Left colon (tissue), 2 donors: ENCODE measurements around the gene THTPA. TPM values are rescaled to one million over a fixed set of nuclear protein-coding genes. Genes with fewer than 3 reads are reported as not detected.
"Not testable (repeated sequence)": the region's sequence is repeated elsewhere in the genome, so short reads cannot be mapped to it uniquely, and the experiment has no call there.

ENCODE experiments used
- ATAC-seq: fragments of 200-7000 bp; cut with Tn5 transposase; one replicate; pipeline ENCODE4 v1.9.1; 2020; ENCODE audit warnings: mild to moderate bottlenecking, moderate library complexity
- DNase-seq, 2 donors: peaks; one replicate each; pipeline ENCODE4 v3.0.0-alpha.2; 2020
- intact Hi-C, 2 donors: fragments of 100-400 bp; cut with DNase I in 1 of 2; cut with micrococcal nuclease in 1 of 2; formaldehyde crosslinking; loops; one replicate each; pipeline versions ENCODE4 v1.11.2 to v1.14.0; 2022; cut with DNase I, micrococcal nuclease
- total RNA-seq, 2 donors: library from RNA; stranded (reverse); fragmentation: NEBNext Ultra II Directional; extraction: Animal tissue kit (Norgen Biotek cat#: 25700); gene quantifications; one replicate each; pipeline ENCODE4 v1.2.1, GENCODE V29; 2021
- donor health status: DM: no; HTN: no; CAD: no.
- donor health status: DM: yes; HTN: yes; CAD: no.

The THTPA gene
- total RNA-seq, 2 donors from 2014 or later, result 15.7 to 16.6 TPM

DNA sequence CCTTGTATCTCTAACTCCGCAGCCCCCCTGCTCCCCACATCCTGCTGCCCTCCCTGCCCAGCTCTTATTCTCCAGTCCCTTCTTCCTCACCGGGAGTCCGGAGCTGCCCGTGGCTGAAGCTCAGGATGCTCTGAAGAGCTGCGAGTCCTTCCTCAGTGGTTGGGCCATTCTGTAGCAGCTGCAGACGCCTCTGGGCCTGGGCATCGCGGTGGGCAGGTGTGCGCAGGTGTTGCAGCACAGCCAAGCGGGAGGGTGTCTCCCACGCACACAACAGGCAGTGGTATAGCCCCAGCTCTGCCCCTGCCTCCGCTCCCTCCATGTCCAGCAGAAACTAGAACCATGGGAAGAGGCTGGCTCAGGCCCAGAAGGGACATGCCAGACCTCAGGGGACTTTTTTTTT is 24.7 kb upstream of the THTPA start:
- ATAC-seq, result no peak

DNA sequence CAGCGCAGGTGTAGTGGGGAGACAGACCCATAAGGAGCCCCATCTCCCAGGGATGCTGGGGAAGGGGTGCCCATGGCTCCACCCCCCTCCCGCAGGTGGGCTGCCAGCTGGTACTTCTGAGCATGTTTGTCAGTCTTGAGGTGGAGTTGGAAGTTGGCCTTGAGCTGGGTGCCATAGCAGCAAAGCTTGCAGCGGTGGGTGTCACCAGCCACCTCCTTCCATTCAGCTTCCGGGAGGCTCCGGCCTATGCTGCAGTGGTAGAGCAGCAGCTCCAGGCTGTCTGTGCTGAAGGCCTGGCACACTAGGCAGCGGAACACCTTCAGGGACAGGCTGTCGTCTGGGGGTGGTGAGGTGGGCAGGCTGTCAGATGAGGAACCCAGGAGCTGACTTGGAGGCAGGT is 23.4 kb upstream of the THTPA start:
- intact Hi-C loops, result no loop called here
- no peak for ATAC-seq
- no peak for DNase-seq

More for the DNA sequence above, 24.7 kb upstream of the THTPA start:
- intact Hi-C loops, result no loop called here
- DNase-seq, result no peak

- DNase-seq, result no peak
- ATAC-seq, result no peak
- intact Hi-C loops, result no loop called here
Observed at GRCh38 chr14:23533652-23534435, 22.2 kb upstream of the THTPA start.

GRCh38 chr14:23535943-23536342 is 20.1 kb upstream of the THTPA start:
- DNase-seq (no peak), ATAC-seq (no peak)
- intact Hi-C loops, result no loop called here

DNA sequence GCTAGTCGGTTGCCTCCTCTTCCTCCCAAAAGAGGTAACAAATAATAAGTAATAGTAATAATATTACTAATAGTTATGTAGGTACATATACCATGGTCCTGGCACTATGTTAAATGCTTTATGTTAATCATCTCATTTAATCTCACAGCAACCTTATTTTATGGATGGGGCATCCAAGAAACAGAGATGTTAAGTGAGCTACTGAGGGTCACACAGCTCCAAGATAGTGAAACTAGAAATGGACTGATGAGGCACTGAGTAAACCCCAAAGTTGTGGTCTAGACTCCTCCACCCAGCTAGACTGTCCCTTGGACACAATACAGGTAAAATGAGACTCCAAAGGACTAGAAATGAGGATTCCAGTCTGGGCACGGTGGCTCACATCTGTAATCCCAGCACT is 19.6 kb upstream of the THTPA start:
- ATAC-seq, result no peak
- intact Hi-C loops, result no loop called here
- no peak for DNase-seq

DNA sequence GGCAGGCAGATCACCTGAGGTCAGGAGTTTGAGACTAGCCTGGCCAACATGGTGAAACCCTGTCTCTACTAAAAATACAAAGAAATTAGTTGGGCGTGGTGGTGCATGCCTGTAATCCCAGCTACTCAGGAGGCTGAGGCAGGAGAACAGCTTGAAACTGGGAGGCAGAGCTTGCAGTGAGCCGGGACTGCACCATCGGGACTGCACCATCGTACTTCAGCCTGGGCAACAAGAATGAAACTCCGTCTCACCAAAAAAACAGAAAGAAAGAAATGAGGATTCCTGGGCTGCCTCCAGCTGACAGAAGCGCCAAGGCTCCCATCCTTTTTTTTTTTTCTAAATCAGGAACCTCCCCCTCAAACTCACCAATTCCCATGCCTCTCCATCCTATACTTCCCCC is 19.2 kb upstream of the THTPA start:
- ATAC-seq, DNase-seq, intact Hi-C loops: not testable (repeated sequence)

DNA sequence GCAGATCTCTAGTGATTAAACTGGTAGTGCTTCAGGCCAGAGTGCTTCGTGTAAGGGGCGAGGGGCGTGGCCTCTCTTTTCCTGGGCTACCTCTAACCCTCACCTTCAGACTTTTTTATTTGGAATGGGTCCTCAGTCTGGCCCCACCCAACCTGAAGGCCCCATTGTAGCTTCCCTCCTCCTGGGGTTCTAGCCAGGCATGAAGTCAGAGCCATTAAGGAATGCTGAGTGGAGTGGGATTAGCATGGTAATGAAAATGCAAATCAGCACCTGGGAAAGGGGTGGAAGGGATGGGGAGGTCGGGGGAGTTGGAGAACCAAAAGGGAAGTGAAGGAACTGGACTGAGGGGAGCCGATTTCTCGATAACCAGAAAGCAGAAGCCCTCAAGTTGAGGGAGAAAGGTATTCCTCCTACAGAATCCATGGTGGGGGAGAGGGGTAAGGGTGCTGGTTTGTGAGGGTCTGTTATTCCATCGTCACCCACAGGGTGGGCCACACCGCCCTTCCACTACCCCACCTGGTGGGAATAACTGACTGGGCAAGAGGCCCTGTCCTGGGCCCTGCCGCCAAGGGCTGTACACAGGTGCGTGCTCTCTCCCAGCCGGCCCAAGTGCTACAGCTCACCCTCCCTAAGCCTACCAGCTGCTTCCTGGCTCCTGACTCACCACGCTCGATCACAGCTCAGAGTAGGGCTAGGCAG is 18.6 kb upstream of the THTPA start:
- ATAC-seq (no peak), DNase-seq (no peak)
- intact Hi-C loops, result no loop called here

DNA sequence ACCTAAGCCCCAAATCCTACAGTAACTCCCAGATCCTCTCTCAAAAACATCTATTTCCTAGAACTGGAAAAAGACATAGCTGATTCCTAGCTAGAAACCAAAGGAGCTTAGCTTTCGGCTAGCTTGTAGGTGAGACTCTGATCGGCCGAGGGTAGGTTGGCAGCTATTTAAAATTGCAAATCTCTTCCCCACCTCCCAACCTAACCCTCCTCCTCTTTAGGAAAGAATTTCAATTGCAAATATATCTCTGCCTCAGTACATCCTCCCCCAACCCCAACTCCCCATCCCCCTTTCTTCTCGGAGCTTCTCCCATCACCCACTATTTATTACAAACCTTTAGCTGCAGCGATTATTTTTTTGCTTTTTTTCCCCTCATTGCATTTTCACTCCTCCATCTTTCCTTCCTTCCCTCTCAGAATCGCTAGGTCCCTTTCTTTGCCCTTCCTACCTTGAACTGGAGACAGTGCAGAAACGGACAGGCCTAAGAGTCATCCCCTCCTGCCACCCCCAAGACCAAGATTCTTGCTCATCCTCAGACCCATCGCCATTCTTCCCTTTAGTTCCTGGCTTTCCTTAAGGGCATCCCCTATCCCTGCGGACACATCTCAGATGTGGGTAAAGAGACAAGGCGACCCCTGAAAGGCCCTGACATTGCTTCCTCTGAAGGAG is 17.9 kb upstream of the THTPA start:
- ATAC-seq, result no peak
- intact Hi-C loops, result no loop called here

DNA sequence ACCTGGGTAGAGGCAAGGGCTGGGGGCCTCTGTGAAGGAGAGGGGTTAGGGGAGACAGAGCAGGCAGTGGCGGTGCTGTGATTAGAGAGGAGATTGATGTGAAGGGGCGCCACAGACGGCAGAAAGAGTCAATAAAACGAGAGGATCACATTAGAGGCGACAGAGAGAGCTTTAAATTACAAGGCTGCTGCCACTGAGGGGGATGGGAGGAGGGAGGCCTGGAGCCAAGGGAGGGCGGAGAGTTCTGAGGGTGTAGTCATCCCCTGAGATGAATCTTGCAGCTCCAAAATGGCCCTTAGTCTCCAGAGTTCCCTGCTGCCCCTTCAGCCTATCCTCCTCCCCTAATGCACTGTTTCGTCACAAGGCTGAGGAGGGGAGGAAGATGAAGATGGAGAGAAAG is 17.3 kb upstream of the THTPA start:
- intact Hi-C loops, result no loop called here
- no peak for ATAC-seq
- no peak for DNase-seq

More for the DNA sequence above, 17.9 kb upstream of the THTPA start:
- no peak for DNase-seq

GRCh38 chr14:23539248-23540140 is 16.6 kb upstream of the THTPA start:
- intact Hi-C loops, result no loop called here
- DNase-seq, result no peak
- peak; percentile 56 for ATAC-seq

DNA sequence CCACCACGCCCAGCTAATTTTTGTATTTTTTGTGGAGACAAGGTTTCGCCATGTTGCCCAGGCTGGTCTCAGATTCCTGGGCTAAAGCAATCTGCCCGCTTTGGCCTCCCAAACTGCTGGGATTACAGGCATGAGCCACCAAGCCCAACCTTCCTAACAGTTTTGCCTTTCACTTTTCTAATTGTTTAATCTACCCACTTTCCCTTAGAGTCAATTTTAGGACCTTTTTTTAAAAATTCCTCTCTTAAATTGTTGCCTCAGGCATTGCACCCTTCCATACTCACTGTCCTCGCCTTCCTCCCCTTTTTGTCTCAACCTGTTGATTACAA is 16.0 kb upstream of the THTPA start:
- DNase-seq, result no peak
- intact Hi-C loops, result no loop called here
- no peak for ATAC-seq

- intact Hi-C loops, result no loop called here
- no peak for ATAC-seq
Observed at GRCh38 chr14:23542261-23542660, 13.8 kb upstream of the THTPA start.

GRCh38 chr14:23543403-23543802 is 12.7 kb upstream of the THTPA start:
- no peak for DNase-seq
- intact Hi-C loops, result no loop called here

More at GRCh38 chr14:23542261-23542660, 13.8 kb upstream of the THTPA start:
- DNase-seq, result no peak

GRCh38 chr14:23544511-23545447 is 11.3 kb upstream of the THTPA start:
- DNase-seq, result peak in 1 of 2 donors; percentile 75
- intact Hi-C loops, result no loop called here
- peak; percentile 92 for ATAC-seq

More at GRCh38 chr14:23543403-23543802, 12.7 kb upstream of the THTPA start:
- no peak for ATAC-seq

DNA sequence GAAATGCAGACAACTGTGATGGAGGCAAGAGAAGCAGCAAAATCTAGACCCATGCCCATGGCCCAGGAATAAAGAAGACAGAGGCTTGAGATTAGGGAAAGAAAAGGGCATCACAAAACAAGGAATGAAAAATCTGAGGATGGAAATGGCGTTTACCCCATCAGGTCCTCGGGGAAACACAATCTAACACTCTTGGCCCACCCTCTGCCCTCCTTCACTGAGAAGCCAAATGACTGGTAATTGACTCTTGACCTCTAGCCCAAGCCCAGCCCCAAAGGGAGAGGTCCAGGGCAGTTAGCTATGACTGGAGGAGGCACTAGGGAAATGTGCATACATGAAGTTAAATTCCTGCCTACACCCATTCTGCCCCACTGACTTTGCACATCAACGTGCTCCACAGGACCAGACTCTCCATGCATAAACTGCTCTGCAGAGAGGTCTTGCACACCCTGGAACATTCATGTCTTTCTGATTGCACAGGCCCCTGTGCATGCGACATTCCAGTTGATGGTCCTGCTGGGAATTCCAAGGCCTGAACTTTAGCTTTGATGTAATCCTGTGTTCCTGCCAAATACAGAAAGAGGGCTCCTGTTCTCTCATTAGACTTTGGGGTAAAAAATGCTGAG is 10.2 kb upstream of the THTPA start:
- ATAC-seq (no peak), DNase-seq (no peak)
- intact Hi-C loops, result no loop called here

- intact Hi-C loops, result no loop called here
- ATAC-seq, result no peak
Observed at GRCh38 chr14:23546450-23547035, 9.5 kb upstream of the THTPA start.

GRCh38 chr14:23547924-23548323 is 8.1 kb upstream of the THTPA start:
- DNase-seq (no peak), ATAC-seq (no peak)
- intact Hi-C loops, result no loop called here

More at GRCh38 chr14:23546450-23547035, 9.5 kb upstream of the THTPA start:
- DNase-seq, result no peak
